Adrenal gland (tissue), 12 donors: Measurements from ENCODE around the gene RFXAP. TPM values are rescaled to one million over a fixed set of nuclear protein-coding genes. Genes with fewer than 3 reads are reported as not detected.

Experiments
- DNase-seq, 7 donors: peaks; one replicate each; pipeline ENCODE4 v3.0.0-alpha.2; 2019 to 2020
- H3K27ac ChIP-seq, 5 donors: fragments of 200-600 bp; sonication (generic) in 4 of 5; 1 replicate in 3 of 5; 2 replicates in 2 of 5; pipeline versions ENCODE4 v1.5.1 to v1.8.0; 2016 to 2020; ENCODE audit warnings: mild to moderate bottlenecking in 1 of 5
- H3K27me3 ChIP-seq: fragments of 200-600 bp; 2 replicates; pipeline ENCODE4 v1.8.0; 2021
- H3K36me3 ChIP-seq, 2 donors: fragments of 200-600 bp; replicated peaks in 1 of 2; 1 replicate in 1 of 2; 2 replicates in 1 of 2; pipeline versions ENCODE4 v1.5.1 to v1.8.0; 2018 to 2022
- H3K4me1 ChIP-seq, 2 donors: fragments of 200-600 bp; replicated peaks in 1 of 2; 1 replicate in 1 of 2; 2 replicates in 1 of 2; pipeline versions ENCODE4 v1.5.1 to v1.8.0; 2018 to 2021
- H3K4me3 ChIP-seq, 4 donors: fragments of 200-600 bp; sonication (generic) in 3 of 4; one replicate each; pipeline ENCODE4 v1.5.1; 2016 to 2018
- H3K9me3 ChIP-seq, 3 donors: fragments of 200-600 bp; sonication (generic) in 1 of 3; replicated peaks in 1 of 3; 1 replicate in 2 of 3; 2 replicates in 1 of 3; pipeline versions ENCODE4 v1.5.1 to v1.8.0; 2016 to 2021
- CTCF ChIP-seq, 6 experiments: fragments of 450-650 bp in 4 of 6; fragments of 200-600 bp in 2 of 6; sonication (generic) in 1 of 6; IDR thresholded peaks; 1 replicate in 5 of 6; 2 replicates in 1 of 6; pipeline versions ENCODE4 v1.5.1 to v1.8.0; 2016 to 2021; ENCODE audit warnings: antibody characterized with exemption in 6 of 6, mild to moderate bottlenecking in 2 of 6, moderate library complexity in 1 of 6
- POLR2A ChIP-seq, 2 donors: fragments of 450-650 bp; IDR thresholded peaks; one replicate each; pipeline ENCODE4 v1.6.1; 2017; ENCODE audit warnings: antibody characterized with exemption in 2 of 2, mild to moderate bottlenecking in 2 of 2, moderate library complexity in 1 of 2
- WGBS, 4 donors: extraction: QIAGEN DNeasy Blood & Tissue Kit in 2 of 4; methylation state at CpG; one replicate each; pipeline versions ENCODE4 v1.1.5 to v1.1.7; 2013 to 2017; 5-methylcytosine and 5-hydroxymethylcytosine counted together
- intact Hi-C, 2 donors: fragments of 100-400 bp; cut with DNase I; formaldehyde crosslinking; loops; one replicate each; pipeline versions ENCODE4 v1.14.1 to v1.15.0; 2022 to 2023
- polyA plus RNA-seq, 3 donors: library from polyadenylated mRNA; stranded (reverse); fragments of 200-250 nt in 2 of 3; fragments of 350-450 nt in 1 of 3; fragmentation: Illumina TruSeq in 1 of 3; extraction: RNeasy Lipid Tissue Mini Kit (QIAGEN cat#74804) in 1 of 3; gene quantifications; one replicate each; pipeline ENCODE4 v1.2.3, GENCODE V29; 2013 to 2014
- total RNA-seq, 9 donors: library from RNA; depleted of rRNA in 4 of 9; stranded (reverse); fragments of >200 nt in 4 of 9; fragments of 120-200 nt in 1 of 9; fragmentation: NEBNext Ultra II Directional in 1 of 9; extraction: Animal tissue kit (Norgen Biotek cat#: 25700) in 1 of 9; gene quantifications; one replicate each; pipeline versions ENCODE4 v1.1.0 to v1.2.4, GENCODE V29; 2013 to 2023
- donor health status: healthy with polysubstance abuse.
- donor health status: Bipolar disorder and iron deficiency.
- donor health status: DM: yes; HTN: yes; CAD: no.
- donor health status: DM: no; HTN: no; CAD: no.
- donor health status: DM: no; HTN: no; CAD: no.
- donor health status: DM: yes; HTN: yes; CAD: no.

Gene RFXAP
- total and polyA plus RNA-seq, 12 donors = 1.1 to 4.9 (median 2.1) TPM

GRCh38 chr13:36794706-36795105, 24.3 kb upstream of the RFXAP start:
- no peak overlapping the region for H3K27ac ChIP-seq
- no peak for DNase-seq
- H3K36me3 ChIP-seq = no peaks in the 10 kb centered on the region
- whole genome bisulfite sequencing, 4 donors = 62 to 81% (median 67%) methylated on average over 3 of the region's 3 CpGs
- H3K4me1 ChIP-seq = no peaks in the 10 kb centered on the region
- TF ChIP-seq POLR2A (IDR thresholded peaks at IDR 0.05) = no peak
- no peak for TF ChIP-seq CTCF (IDR thresholded peaks at IDR 0.05)
- no peaks in the 10 kb centered on the region for H3K27me3 ChIP-seq
- H3K4me3 ChIP-seq = no peak overlapping the region
- intact Hi-C loops = no loop called here
- H3K9me3 ChIP-seq = no peaks in the 10 kb centered on the region

GRCh38 chr13:36795463-36795862, 23.6 kb upstream of the RFXAP start:
- no peaks in the 10 kb centered on the region for H3K4me1 ChIP-seq
- 59 to 79% (median 70%) methylated on average over 6 of the region's 6 CpGs for WGBS, 4 donors

DNA sequence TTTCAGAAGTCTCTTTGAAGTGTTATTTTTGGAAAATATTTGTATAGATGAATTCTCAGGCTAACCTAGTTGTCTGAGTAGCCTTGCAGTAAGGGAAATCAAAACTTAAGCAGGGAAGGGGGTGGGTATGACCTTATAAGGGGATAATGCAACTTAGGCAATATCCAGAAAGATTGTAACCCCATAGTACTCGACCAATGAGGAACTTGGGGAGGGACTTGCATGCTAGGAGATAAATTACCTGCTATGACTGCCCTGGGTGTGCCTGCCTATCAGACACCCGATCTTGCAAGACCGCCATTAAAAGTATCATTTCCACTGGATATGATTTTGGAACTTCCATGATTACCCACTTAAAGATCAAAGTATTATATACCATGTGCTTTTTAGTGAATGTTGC, 23.0 kb upstream of the RFXAP start:
- Histone ChIP-seq H3K9me3 (no peaks in the 10 kb centered on the region), H3K27ac (no peak overlapping the region), H3K4me1 (no peaks in the 10 kb centered on the region), H3K27me3 (no peaks in the 10 kb centered on the region), H3K36me3 (no peaks in the 10 kb centered on the region), H3K4me3 (no peak overlapping the region)
- WGBS, 4 donors = 70 to 91% (median 75%) methylated on average over 3 of the region's 3 CpGs
- no peak for DNase-seq
- TF ChIP-seq CTCF (IDR thresholded peaks at IDR 0.05) (no peak), POLR2A (IDR thresholded peaks at IDR 0.05) (no peak)
- intact Hi-C loops = no loop called here

More at GRCh38 chr13:36795463-36795862, 23.6 kb upstream of the RFXAP start:
- no peak for DNase-seq
- H3K27ac ChIP-seq = no peak overlapping the region
- no peak for TF ChIP-seq POLR2A (IDR thresholded peaks at IDR 0.05)
- TF ChIP-seq CTCF (IDR thresholded peaks at IDR 0.05) = no peak
- intact Hi-C loops = no loop called here
- H3K27me3 ChIP-seq = no peaks in the 10 kb centered on the region
- H3K9me3 ChIP-seq = no peaks in the 10 kb centered on the region
- H3K36me3 ChIP-seq = no peaks in the 10 kb centered on the region
- H3K4me3 ChIP-seq = no peak overlapping the region

DNA sequence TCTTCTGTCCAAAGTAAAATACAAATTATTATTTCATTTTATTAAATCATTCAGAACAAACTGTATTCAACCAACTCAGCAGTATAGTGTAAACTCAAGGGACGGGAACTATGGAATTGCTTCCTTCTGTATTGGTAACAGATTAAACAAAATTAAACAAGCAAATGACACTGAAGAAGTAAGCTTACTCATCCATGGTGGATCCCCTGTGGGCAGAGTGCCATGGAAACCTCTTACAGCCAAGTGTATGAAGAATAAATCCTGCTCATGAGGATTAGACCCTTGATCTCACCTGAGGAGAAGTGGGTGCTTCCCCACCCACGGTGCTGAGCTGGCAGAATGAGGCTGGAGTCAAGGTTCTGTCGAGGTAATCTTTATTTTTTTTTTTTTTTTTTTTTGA, 18.0 kb upstream of the RFXAP start:
- Histone ChIP-seq H3K4me1 (no peaks in the 10 kb centered on the region), H3K36me3 (no peaks in the 10 kb centered on the region), H3K9me3 (no peaks in the 10 kb centered on the region), H3K4me3 (no peak overlapping the region), H3K27me3 (no peaks in the 10 kb centered on the region), H3K27ac (no peak overlapping the region)
- intact Hi-C loops = no loop called here
- 45 to 57% (median 48%) methylated on average over 3 of the region's 3 CpGs for WGBS, 4 donors
- TF ChIP-seq POLR2A (IDR thresholded peaks at IDR 0.05) = no peak
- DNase-seq = no peak

- Histone ChIP-seq H3K4me3 (no peak overlapping the region), H3K9me3 (no peaks in the 10 kb centered on the region), H3K4me1 (no peaks in the 10 kb centered on the region), H3K27me3 (no peaks in the 10 kb centered on the region), H3K27ac (no peak overlapping the region), H3K36me3 (no peaks in the 10 kb centered on the region)
- intact Hi-C loops = no loop called here
- no peak for DNase-seq
- no peak for TF ChIP-seq POLR2A (IDR thresholded peaks at IDR 0.05)
- TF ChIP-seq CTCF (IDR thresholded peaks at IDR 0.05) = no peak
- WGBS, 4 donors = 71 to 90% (median 78%) methylated on average over 5 to 6 of the region's 6 CpGs
These were observed 14.4 kb upstream of the RFXAP start for GRCh38 chr13:36804588-36804987.
